Neural crest cell (in vitro differentiated cells): Measurements from ENCODE around the gene ENTPD2. TPM values are rescaled to one million over a fixed set of nuclear protein-coding genes. Genes with fewer than 3 reads are reported as not detected.

Experiments used
- DNase-seq: peaks from one replicate; pipeline ENCODE4 v3.0.0; 2021; ENCODE audit warnings: low read depth, mixed read lengths, low spot score
- H3K27ac Mint-ChIP-seq: one replicate; pipeline ENCODE4 v1.8.0; 2021; ENCODE audit warnings: mild to moderate bottlenecking, mixed read lengths; ENCODE audit not compliant: unreplicated experiment
- H3K27me3 Mint-ChIP-seq: 2 replicates; pipeline ENCODE4 v1.8.0; 2021; ENCODE audit warnings: low read depth, mild to moderate bottlenecking, mixed read lengths
- H3K36me3 Mint-ChIP-seq: 2 replicates; pipeline ENCODE4 v1.8.0; 2021; ENCODE audit warnings: low read depth, mild to moderate bottlenecking, mixed read lengths
- H3K4me1 Mint-ChIP-seq: 2 replicates; pipeline ENCODE4 v1.8.0; 2021; ENCODE audit warnings: mixed read lengths
- H3K4me3 Mint-ChIP-seq: one replicate; pipeline ENCODE4 v1.8.0; 2021; ENCODE audit warnings: mild to moderate bottlenecking, mixed read lengths
- H3K9me3 Mint-ChIP-seq: 2 replicates; pipeline ENCODE4 v1.8.0; 2021; ENCODE audit warnings: mixed read lengths
- CTCF ChIP-seq: fragments of 200-600 bp; sonication (generic); conservative IDR thresholded peaks from 2 replicates; pipeline ENCODE4 v1.5.0; 2021; ENCODE audit warnings: antibody characterized with exemption, mild to moderate bottlenecking
- total RNA-seq: library from RNA; stranded (reverse); gene quantifications from 2 replicates; pipeline ENCODE4 v1.2.1, GENCODE V29; 2021

Gene ENTPD2
- total RNA-seq, 1 donor from 2014 or later, result not detected

GRCh38 chr9:137074657-137075274, 20.9 kb upstream of the ENTPD2 start:
- Mint-ChIP-seq H3K9me3 (no peaks in the 10 kb centered on the region), H3K4me3 (peak overlapping the region; percentile 42), H3K4me1 (peaks cover 11% of the 10 kb centered on the region), H3K27me3 (peaks cover 63% of the 10 kb centered on the region), H3K27ac (no peak overlapping the region), H3K36me3 (no peaks in the 10 kb centered on the region)
- DNase-seq, result no peak
- no peak for TF ChIP-seq CTCF

DNA sequence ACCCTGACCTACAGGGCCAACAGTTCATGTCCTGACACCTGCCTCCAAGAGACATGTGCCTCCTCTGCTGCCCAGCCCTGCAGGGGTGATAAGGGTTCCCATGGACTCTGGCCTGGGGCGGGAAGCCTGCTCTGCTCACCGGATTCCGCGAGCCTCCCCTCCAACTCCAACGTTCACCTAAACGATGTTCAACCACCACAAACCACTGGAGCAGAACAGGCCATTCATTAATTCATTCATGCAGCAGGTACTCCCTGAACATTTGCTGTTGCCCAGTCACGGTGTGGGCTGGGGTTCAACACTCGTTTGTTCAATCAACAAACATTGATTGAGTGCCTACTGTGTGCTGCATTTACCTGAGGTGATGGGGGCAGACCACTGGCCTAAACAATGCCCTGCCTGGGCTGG, 20.1 kb upstream of the ENTPD2 start:
- Mint-ChIP-seq H3K4me1 (peaks cover 11% of the 10 kb centered on the region), H3K36me3 (no peaks in the 10 kb centered on the region), H3K4me3 (no peak overlapping the region), H3K9me3 (no peaks in the 10 kb centered on the region), H3K27me3 (peaks cover 55% of the 10 kb centered on the region), H3K27ac (peak overlapping the region; percentile 43)
- no peak for DNase-seq
- no peak for TF ChIP-seq CTCF

DNA sequence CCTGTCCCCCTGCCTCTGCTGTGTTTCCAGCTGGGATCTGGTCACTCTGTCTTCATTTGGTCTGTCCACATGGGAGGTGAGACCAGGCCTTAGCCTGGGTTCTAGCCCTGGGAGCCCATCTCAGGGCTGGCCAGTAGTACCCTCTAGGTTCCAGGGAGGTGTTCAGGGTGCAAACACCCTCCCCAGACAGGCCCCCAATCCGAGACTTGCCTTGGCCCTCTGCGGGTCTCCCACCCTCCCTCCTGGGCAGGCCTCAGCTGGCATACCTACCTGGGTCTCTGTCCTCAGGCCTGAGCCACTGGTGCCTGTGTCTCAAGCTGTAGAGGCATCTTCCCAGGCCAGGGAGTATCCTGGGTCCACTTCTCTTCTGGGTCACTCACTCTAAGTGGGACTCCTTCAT, 17.4 kb upstream of the ENTPD2 start:
- Mint-ChIP-seq H3K27ac (peak overlapping the region; percentile 57), H3K4me1 (peaks cover 14% of the 10 kb centered on the region), H3K9me3 (no peaks in the 10 kb centered on the region), H3K27me3 (peaks cover 41% of the 10 kb centered on the region), H3K36me3 (no peaks in the 10 kb centered on the region), H3K4me3 (peak overlapping the region; percentile 90)
- TF ChIP-seq CTCF, result no peak
- DNase-seq, result no peak

DNA sequence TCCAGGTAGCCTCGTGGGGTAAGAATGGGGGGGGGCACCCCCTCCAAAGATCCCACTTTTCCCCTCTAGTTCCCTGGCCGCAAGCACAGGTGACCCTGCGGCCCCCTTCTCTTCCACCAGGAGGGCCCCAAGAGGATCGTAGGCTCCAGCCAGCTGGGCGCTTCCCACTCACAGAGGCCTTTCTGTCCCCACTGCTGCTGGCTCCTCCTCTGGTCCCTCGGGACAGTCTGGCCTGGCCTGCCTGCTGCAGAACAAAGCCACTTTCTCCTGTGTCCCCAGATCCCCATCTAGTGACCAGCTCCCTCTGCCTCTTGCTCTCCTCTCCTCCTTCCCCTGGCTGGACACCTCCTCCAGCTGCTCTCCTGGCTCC, 17.0 kb upstream of the ENTPD2 start:
- Mint-ChIP-seq H3K27me3 (peaks cover 37% of the 10 kb centered on the region), H3K4me1 (peaks cover 14% of the 10 kb centered on the region), H3K9me3 (no peaks in the 10 kb centered on the region), H3K4me3 (peak overlapping the region; percentile 90), H3K36me3 (no peaks in the 10 kb centered on the region), H3K27ac (peak overlapping the region; percentile 57)
- peak; percentile 55 for DNase-seq
- peak; percentile 50 for TF ChIP-seq CTCF

DNA sequence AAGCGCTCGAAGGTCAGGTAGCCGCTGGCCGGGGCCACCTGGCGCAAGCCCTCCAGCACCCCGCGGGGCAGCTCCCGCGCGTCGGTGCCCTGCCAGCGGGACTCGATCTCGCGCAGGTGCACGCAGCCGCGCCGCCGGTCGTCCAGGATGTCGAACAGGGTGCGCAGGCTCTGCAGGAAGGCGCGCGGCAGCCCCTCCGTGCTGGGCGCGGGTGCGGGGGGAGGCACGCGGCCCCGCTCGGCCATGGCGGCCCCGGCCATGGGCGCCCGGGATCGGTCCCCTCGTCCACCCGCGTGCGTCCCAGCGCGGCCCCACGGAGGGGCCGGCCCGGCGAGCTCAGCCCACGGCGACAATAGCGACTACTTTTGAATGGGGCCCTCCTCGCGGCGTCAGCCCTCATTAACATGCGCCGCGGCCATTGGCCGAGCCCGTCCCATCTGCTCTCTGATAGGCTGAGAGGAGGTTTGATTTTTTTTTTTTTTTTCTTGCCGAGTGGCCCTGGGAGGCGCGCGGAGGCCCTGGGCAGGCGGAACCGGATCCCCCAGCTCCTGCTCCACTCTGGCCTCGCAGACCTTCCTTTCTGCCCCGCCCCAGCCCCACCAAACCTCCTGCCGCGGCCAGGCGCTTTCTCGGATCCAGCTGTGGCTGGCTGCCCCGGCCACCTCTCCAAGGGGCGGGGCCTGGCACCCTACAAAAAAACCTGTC, 16.5 kb upstream of the ENTPD2 start, which contains the start of gene SAPCD2:
TSS of gene SAPCD2 (minus strand) at position 357 of the 705 bp plus-strand sequence. CDS start at position 260, 97 bp downstream.
- peak; percentile 70 for DNase-seq
- peaks cover 14% of the 10 kb centered on the region for H3K4me1 Mint-ChIP-seq
- peaks cover 32% of the 10 kb centered on the region for H3K27me3 Mint-ChIP-seq
- H3K9me3 Mint-ChIP-seq, result no peaks in the 10 kb centered on the region
- TF ChIP-seq CTCF, result no peak
- H3K4me3 Mint-ChIP-seq, result peak within 1 kb of the TSS; percentile 90
- H3K36me3 Mint-ChIP-seq, result no peaks in the 10 kb centered on the region
- H3K27ac Mint-ChIP-seq, result peak within 1 kb of the TSS; percentile 57
